Amniotic epithelial cell (primary cell): ENCODE data around the gene RDH11.
"Not testable (repeated sequence)": the region's sequence is repeated elsewhere in the genome, so short reads cannot be mapped to it uniquely, and the experiment has no call there.

Experiments
- DNase-seq: peaks from one replicate; pipeline ENCODE4 v3.0.0-alpha.2; 2010; ENCODE audit warnings: low read depth

Gene RDH11, protein sequence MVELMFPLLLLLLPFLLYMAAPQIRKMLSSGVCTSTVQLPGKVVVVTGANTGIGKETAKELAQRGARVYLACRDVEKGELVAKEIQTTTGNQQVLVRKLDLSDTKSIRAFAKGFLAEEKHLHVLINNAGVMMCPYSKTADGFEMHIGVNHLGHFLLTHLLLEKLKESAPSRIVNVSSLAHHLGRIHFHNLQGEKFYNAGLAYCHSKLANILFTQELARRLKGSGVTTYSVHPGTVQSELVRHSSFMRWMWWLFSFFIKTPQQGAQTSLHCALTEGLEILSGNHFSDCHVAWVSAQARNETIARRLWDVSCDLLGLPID

GRCh38 chr14:67695394-67695949 lies at the start of gene RDH11:
TSS of gene RDH11 (minus strand) at chr14:67695764. CDS start at chr14:67695703, 61 bp downstream.
- peak; percentile 95 for DNase-seq

DNA sequence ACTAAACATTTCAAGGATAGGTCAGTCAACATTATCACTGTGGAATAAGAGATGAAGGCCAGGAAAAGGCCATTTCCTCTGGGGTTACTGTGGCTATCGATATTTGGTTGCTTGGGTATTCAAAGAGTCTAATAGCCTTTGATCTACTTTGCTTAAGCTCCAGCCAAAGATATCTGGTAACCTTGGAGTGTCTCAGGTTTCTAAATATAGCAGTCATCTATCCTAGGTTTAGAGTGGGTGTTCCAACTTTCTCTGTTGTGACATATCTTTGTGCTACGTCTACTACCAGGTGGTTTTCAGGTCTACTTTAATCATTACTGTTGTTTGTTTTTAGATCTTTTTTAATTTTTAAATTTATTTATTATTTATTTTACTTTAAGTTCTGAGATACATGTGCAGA lies 48.5 kb upstream of the RDH11 start:
- no peak for DNase-seq

DNA sequence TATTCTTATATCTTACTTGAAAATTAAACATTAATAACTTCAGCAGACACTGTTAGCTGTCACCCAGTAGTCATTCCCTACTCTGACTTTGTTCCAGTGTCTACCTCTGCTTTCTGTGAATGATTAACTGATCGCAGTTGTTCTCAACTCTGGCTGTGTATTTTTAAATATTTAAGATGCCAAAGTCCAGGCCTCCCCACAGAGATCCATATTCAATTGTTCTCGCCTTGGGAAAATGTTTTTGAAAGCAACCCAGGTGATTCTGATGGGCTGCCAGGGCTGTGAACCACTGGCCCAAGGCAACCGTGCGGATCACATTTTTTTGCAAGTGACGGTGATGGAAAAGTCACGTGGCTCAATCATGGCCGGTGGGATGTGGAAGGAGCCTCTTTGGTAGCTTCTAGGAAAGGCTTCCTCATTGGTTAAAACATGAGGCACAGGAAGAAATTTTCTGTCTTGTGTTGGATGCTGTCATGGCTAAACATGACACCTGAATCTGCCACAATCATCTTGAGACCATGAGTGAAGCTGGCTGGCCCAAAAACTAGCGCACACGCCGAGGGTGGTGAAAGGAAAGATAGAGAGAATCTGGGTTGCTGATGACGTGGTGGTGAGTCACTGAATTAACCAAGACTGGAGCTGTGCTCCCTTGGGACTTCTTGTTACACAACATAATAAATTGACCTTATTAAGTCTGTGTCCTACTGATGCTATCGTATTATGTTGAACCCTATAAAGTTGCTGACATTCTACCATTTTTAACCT lies 43.4 kb upstream of the RDH11 start:
- peak; percentile 94 for DNase-seq

- DNase-seq, result no peak
These were observed 41.2 kb upstream of the RDH11 start for GRCh38 chr14:67736771-67737170.

- DNase-seq, result no peak
These were observed 40.0 kb upstream of the RDH11 start for GRCh38 chr14:67735336-67736147.

DNA sequence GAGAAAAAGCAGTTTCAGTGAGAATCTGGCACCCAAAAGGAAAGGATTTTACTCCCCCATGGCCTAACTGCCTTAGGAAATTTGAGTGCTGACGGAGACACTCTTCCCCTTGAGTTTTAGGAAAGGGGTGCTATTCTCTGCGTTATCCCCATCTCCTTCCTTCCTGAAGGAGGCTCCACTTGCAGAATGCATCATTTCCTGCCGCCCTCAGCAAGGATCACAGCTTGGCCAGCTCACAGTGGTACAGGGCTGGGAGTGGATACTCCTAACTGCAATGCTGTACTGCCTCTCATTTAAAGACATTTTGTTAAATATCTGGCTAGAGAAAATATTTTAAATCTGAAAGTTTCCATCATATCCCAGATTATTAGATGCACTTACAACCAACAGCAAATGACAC lies 39.1 kb upstream of the RDH11 start:
- no peak for DNase-seq

DNA sequence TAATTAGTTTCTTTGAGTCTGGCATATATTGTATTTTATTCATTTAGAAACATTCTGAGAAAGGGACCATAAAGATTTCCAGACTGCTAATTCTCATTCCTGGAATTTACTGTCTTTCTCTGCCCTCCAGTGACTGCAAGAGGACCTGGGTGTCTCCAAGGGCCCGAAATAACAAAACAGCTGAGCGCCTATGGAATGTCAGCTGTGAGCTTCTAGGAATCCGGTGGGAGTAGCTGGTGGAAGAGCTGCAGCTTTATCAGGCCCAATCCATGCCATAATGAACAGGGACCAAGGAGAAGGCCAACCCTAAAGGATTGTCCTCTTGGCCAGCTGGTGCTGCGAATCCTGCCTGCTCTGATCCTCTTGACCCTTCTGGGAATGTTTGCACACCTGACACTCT lies 38.1 kb upstream of the RDH11 start:
- DNase-seq, result no peak

- peak; percentile 16 for DNase-seq
These were observed 33.7 kb upstream of the RDH11 start for GRCh38 chr14:67729072-67729885.

DNA sequence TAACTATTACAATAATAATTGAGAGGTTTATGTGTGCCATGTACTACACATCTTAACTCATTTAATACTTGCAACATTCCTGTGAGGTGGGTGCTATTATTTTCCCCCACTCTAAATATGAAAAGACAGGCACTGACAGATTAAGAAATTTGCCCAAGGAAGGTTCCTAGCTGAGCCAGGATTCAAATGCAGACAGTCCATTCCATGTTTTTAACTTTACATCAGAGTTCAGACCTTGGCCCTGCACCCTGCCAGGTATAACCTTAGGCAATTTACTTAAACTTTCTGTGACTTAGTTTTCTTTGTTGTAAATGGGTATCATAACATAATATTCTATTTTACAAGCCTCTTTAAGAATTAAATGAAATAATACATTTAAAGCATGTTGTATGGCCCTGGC lies 32.7 kb upstream of the RDH11 start:
- DNase-seq, result no peak

DNA sequence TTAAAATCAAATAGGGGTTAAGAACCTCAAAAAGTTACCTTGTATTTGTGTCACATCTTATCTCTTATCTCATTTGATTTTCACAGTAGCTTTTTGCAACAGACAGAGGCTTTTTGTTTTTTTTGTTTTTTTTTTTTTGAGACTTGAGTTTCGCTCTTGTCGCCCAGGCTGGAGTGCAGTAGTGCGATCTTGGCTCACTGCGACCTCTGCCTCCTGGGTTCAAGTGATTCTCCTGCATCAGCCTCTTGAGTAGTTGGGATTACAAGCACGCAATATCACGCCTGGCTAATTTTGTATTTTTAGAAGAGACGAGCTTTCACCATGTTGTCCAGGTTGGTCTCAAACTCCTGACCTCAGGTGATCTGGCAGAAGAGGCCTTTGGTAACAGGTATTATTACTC lies 31.8 kb upstream of the RDH11 start:
- no peak for DNase-seq

DNA sequence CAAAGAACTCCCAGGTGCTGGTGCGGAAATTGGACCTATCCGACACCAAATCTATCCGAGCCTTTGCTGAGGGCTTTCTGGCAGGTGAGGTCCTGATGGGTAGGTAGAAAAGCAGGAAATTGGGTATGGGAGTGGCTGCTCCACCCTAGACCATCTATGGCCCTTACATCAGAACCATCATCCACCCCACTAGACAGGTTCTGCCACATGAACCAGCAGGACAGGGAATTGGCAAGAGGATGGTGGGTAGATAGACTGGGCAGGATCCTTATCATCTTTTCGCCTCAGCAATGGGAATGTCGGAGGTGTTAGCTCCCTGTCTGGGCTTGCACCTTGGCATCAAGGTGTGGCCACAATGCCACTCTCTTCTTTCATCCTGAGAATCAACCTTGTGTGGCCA lies 29.6 kb upstream of the RDH11 start:
- DNase-seq, result no peak

DNA sequence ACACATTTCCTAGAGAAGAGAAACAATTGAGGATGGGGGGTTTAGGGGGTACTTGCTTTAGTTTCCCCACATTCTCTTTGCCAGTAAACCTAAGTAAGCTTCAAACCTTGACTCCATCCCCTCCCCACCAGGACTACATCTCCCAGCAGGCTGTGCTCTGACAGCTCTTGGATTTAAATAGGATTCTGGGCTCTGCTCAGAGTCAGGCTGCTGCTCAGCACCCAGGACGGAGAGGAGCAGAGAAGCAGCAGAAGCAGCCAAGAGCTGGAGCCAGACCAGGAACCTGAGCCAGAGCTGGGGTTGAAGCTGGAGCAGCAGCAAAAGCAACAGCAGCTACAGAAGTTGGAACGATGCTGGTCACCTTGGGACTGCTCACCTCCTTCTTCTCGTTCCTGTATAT lies 26.7 kb upstream of the RDH11 start:
- peak; percentile 51 for DNase-seq

GRCh38 chr14:67721875-67722274 lies 26.3 kb upstream of the RDH11 start:
- no peak for DNase-seq

DNA sequence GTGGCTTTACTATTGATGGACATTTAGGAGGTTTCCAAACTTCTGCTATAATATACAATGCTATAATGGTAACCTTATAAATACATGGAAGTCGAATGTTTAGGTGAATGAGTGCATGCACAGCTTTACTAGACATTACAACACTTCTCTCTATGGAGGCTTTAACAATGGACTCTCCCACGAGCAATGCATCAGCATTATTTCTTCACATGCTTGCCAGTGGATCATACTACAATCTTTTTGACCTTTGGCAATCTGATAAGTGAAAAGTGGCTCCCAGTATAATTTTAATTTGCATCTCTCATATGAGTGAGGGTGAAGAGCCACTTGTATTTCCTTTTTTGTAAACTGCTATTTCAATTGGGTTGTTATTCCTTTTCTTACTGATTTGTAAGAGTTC lies 24.3 kb upstream of the RDH11 start:
- peak; percentile 56 for DNase-seq

DNA sequence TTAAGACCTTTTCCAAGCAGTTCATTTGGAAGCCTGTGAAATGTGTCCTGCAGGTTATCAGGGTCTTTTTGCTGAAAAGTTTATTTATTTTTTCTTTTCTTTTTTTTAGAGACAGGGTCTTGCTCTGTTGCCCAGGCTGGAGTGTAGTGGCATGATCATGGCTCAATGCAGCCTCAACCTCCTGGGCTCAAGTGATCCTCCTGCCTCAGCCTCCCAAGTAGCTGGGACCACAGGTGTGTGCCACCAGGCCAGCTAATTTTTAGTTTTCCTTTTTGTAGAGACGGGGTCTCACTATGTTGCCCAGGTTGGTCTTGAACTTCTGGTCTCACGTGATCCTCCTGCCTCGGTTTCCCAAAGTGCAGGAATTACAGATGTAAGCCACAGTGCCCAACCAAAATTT lies 23.8 kb upstream of the RDH11 start:
- not testable (repeated sequence) for DNase-seq

GRCh38 chr14:67718265-67718664 lies 22.7 kb upstream of the RDH11 start:
- peak; percentile 13 for DNase-seq

DNA sequence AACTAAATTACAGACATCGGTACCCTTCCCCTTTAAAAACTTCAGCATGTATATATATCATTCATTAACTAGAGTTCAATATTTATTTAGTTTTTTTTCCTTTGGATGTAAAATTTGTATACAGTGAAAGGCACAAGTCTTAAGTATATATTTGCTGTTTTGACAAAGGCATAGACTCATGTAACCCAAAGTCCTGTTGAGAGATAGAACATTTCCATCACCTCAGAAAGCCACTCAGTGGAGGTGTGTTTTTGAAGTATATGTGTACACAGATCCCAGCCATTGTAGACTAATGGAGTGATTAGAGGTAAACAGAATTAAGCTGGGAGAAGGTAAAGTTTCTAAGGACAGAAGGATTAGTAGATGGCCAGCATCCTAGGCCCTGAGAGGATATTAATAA lies 21.5 kb upstream of the RDH11 start:
- DNase-seq, result no peak

GRCh38 chr14:67710209-67710608 lies 14.6 kb upstream of the RDH11 start:
- no peak for DNase-seq

DNA sequence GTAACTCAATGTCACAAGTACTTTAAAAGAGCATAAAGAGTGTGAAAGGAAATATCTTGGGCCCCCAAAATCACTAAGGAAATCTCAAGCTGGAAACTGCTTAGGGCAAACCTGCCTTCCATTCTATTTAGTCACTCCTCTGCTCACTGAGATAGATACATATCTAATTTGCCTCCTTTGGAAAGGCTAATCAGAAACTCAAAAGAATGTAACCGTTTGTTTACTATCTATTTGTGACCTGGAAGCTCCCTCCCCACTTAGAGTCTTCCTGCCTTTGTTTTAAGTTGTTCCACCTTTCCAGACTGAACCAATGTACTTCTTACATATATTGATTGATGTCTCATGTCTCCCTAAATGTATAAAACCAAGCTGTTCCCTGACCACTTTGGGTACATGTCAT lies 14.2 kb upstream of the RDH11 start:
- not testable (repeated sequence) for DNase-seq

GRCh38 chr14:67709346-67709745 lies 13.8 kb upstream of the RDH11 start:
- DNase-seq, result not testable (repeated sequence)

GRCh38 chr14:67705211-67705610 lies 9.6 kb upstream of the RDH11 start:
- DNase-seq, result no peak
